GM12872 (cell line): Measurements from ENCODE around the gene KRT33B.

Experiments
- CTCF ChIP-seq: IDR thresholded peaks from 3 replicates; pipeline ENCODE4 v1.5.1; 2011; ENCODE audit warnings: low read depth, mild to moderate bottlenecking, low read length, moderate library complexity; ENCODE audit not compliant: insufficient read depth

KRT33B gene

GRCh38 chr17:41369713-41370112 is at the start of gene KRT33B:
Gene KRT33B, minus strand, starts transcription at chr17:41369813. Its CDS starts 63 bp downstream, at chr17:41369750.
- TF ChIP-seq CTCF: no peak

- no peak for TF ChIP-seq CTCF
Measured at GRCh38 chr17:41418116-41418860, 48.7 kb upstream of the KRT33B start.

GRCh38 chr17:41417576-41418015 is 48.0 kb upstream of the KRT33B start:
- TF ChIP-seq CTCF: peak; percentile 78

GRCh38 chr17:41417127-41417526 is 47.5 kb upstream of the KRT33B start:
- no peak for TF ChIP-seq CTCF

GRCh38 chr17:41416479-41416878 is 46.9 kb upstream of the KRT33B start:
- TF ChIP-seq CTCF: no peak

GRCh38 chr17:41415833-41416335 is 46.3 kb upstream of the KRT33B start:
- no peak for TF ChIP-seq CTCF

- no peak for TF ChIP-seq CTCF
Measured at GRCh38 chr17:41415411-41415810, 45.8 kb upstream of the KRT33B start.
